GM08714 (cell line): ENCODE measurements around the gene UBXN10.

Experiments used
- H3K4me3 ChIP-seq: fragments of 200-500 bp; sonication (Bioruptor generic); 2 replicates; pipeline ENCODE4 v1.5.1; 2014; ENCODE audit warnings: mild to moderate bottlenecking, low read length, inconsistent platforms
- ZNF274 ChIP-seq: IDR thresholded peaks from 2 replicates; pipeline ENCODE4 v1.6.1; 2012; ENCODE audit warnings: mild to moderate bottlenecking, low read depth, low read length

The UBXN10 gene

DNA sequence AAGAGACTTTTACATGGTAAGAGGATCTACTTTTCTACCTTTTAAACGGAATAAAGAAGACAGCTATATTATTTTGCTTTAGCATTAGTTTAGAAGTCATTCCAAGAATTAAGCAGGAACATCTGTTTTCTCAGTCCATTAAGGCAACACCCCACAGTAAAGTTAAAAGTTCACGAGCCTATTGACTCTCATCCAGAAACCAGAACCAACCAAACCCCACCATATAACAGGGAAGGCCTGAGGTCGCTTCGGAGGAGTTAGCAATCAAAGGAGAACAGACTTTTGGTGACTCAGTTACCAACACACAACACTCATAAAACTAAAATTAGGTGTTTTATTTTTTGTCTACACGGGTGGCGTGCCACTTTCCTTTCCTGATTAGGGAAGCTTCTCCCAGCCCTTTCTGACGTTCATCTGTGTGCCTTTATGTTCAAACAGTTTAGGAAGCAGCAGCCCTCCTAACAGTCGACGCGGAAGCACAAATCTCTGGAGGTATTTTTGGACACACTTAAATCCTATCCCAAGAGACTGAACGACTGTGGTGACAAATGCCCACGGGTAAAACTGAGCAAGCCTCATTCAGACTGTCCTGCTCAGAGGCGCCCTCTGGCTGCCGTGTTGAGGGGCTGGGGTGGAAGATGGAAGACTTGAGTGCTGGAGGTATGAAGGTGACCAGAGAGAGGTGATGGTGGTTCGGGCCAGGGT is 9.0 kb downstream of the UBXN10 start:
- TF ChIP-seq ZNF274: no peak
- no peak overlapping the region for H3K4me3 ChIP-seq

DNA sequence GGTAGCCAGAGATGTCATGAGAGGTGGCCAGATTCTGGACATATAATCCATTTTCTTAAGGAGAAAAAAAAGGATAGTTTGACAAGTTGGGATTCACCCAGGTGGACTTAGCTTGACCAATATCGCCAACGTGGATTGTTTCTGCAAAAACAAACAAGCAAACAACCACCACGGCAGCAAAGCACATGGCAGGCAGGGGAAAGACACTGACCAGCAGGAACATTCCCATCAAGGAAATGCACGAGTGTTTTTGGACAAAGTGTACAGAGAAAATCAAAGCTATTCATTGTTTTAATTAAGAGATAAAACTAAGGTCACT is 9.5 kb downstream of the UBXN10 start:
- TF ChIP-seq ZNF274: no peak
- H3K4me3 ChIP-seq: no peak overlapping the region

DNA sequence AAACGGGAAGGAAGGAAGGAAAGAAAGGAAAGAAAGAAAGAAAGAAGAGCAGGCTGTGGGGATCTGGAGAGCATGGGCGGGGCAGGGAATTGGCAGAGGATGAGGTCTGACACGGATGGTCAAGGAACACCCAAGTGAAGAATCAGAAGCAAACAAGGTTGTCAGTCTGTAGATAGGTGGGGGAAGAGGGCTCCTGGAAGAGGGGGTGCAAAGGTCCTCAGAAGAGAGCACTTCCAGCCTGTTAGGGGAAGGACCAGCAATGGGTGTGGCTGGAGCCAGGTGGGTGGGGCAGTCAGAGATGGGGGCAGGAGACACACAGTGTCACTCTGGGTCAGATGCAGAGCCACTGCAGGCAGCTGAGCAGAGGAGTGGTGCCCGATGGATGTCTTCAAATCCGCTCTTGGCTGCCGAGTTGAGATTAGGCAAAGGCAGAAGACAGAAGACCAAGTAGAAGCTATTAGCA is 11.5 kb downstream of the UBXN10 start:
- H3K4me3 ChIP-seq: no peak overlapping the region
- no peak for TF ChIP-seq ZNF274

DNA sequence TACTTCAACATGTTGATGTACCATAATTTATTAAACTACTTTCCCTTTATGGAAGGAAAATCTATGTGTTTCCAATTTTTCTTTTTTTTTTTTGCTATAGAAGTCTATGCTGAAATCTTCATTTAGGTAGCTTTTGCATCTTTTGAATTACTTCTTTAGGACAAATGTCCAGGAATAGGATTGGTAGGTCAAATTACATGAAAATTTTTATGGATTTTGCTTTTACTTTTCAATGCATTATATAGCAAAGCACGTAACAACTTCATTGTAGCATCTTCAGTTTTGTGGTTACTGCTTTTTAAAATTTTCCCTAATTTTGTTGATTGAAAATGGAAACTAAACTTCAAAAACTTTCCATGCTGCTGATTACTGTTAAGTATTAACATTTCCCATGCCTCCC is 12.4 kb downstream of the UBXN10 start:
- no peak for TF ChIP-seq ZNF274
- no peak overlapping the region for H3K4me3 ChIP-seq

DNA sequence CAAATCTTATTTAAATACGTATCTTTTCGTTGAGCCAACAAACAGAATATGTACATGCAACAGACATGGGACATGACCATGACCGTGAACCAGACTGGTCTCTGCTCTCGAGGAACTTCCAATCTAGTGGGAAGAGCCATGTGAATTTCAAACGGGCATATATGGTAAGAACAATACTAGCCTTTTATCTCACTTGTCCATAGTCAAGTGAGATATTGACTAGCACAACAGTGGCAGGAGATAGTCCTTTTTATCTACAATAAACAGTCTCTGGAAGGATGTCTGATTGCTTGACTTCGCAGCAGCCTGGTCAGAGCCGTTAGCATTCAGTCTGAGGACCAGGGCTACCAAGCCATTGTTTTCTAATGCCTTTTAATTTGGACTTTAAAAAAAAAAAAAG is 13.0 kb downstream of the UBXN10 start:
- no peak for TF ChIP-seq ZNF274
- no peak overlapping the region for H3K4me3 ChIP-seq

DNA sequence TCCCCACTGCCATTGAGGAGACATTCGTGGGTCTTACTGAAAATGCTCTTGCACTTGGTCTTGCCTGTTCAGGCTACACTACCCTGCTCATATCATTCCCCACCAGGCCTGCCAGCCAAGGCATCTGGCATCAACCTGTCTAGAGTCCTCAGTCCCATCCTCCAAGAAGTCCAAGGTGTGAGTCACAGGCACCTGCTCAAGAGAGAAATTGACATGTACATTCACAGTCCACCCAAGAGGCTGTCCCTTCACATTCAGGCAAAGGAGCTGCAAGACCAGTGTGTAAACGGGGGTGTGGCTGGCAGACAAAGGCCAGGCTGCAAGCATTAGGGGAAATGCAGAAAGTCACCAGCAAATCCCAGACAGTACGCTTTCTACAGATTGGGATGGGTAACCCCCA is 13.5 kb downstream of the UBXN10 start:
- H3K4me3 ChIP-seq: no peak overlapping the region
- no peak for TF ChIP-seq ZNF274

DNA sequence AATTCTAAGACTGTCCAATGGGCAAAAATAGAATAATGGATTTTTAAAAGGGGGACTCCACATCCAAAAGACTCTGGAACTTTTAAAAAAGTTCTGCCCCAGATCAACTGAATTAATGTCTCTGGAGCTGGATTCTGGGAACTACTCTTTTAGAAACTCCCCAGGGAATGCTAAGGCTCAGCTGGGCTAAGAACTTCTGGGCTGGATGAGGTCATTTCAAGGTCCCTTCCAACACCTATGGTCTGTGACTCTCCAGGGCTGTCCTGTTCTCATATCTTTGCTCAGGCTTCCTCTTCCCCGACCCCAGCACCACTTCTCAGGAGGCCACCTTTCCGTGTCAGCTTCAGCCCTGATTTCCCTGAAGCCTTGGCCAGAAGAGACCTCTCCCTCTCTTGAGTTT is 13.9 kb downstream of the UBXN10 start:
- no peak overlapping the region for H3K4me3 ChIP-seq
- TF ChIP-seq ZNF274: no peak

DNA sequence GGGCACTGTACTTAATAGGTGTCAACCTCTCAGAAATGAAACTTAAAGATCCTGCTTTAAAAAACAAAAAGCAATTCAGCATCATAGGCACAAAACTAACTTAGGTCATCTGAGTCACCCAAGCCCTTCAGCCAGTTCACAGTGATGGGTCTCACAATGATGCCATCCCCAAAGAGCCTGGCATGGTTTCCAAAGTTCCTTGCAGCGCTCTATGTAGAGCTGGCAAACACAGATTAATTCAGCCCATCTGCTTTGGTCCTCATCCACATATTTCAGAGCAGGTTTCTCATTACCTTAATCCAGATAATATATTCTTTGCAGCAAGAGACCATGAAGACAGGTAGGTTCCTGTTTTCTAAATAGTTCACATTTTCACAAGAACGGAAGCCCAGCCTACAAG is 15.1 kb downstream of the UBXN10 start:
- no peak overlapping the region for H3K4me3 ChIP-seq
- no peak for TF ChIP-seq ZNF274

DNA sequence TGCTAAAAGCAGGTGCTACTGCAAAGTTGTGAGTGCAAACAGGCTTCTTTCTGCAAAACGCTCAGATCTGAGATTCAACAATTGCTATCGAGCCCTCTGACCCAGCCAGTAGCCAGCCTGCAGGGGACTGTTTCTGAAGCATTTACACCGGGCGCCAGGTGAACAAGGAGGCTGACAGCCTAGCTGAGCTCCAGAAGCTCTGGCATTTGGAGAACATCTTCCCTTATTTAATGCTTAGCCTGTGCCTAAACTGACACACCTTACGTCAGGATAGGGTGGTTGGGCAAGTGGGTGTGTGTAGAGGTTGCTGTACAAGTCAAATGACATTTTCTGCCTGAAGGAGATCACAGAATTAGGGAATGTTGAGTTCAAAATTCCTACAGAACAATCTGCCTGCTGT is 16.3 kb downstream of the UBXN10 start:
- no peak for TF ChIP-seq ZNF274

DNA sequence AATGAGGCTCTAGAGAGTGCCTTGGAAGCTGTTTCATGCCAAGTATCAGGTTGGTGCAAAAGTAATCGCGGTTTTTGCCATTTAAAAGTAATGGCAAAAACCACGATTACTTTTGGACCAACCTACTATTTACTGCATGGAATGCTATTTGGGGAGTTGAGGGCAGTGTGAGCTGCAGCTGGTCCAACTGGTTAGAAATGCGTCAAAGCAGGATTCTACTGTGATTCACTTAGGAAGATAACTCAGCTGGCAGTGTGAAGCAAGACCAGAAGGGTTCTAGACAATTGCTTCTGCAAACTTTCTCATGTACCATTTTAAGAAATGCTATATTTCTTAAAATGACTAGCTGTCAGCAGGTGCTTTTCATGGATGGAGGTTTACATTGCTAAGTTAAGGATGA is 21.6 kb downstream of the UBXN10 start:
- no peak for TF ChIP-seq ZNF274
- no peak overlapping the region for H3K4me3 ChIP-seq

More for the DNA sequence above, 16.3 kb downstream of the UBXN10 start:
- H3K4me3 ChIP-seq: no peak overlapping the region

DNA sequence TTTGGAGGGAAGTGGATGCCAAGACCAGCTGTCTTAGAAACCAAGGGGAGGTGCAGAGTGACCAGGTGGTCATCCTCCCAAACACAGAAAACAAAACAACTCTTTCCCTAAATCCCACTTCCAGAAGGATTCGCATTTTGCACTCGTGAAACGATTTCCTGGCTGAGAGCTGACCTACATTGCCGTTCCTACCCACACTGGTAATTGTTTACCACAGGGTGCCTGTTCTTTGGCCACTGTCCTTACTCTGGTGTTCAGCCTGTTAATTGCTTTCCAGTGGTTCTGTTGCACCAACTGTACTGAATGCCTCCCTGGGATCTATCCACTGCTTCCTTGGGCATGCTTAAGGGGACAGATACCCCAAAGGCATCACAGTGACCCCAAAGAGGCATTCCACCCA is 23.6 kb downstream of the UBXN10 start:
- no peak for TF ChIP-seq ZNF274
- H3K4me3 ChIP-seq: no peak overlapping the region

DNA sequence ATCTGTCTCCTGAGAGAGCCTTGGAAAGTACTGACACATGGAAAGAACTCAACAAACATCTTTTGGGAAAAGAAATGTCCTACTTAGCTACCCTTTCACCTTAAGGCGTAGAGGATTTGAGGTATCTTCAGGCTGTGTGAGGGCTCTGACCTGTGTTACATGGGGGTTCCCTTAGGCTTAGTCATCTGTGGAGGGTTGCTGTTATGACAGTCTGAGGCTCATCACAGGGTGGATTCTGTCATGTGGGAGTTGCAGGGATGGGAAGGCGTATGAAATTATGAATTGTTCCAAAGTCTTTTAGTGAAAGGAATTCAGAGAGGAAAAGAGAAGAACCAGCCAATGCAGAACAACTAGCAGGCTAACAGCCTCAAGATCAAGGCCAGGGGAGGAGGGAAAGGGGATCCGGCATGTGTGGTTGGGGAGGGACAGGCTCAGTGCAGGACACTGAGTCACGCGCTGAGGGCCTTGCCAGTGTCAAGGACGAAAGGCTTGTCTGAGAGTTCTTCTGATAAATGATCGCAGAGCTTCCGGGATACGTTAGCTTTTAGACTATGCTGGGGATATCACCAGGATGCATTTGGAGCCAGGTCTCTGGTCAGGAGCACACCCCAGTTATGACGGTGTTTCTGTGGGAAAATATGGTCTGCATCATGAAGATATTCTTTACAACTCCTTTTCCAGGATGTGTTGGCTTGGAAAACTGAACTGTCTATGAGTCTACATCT is 25.0 kb downstream of the UBXN10 start:
- TF ChIP-seq ZNF274: no peak
- H3K4me3 ChIP-seq: no peak overlapping the region

DNA sequence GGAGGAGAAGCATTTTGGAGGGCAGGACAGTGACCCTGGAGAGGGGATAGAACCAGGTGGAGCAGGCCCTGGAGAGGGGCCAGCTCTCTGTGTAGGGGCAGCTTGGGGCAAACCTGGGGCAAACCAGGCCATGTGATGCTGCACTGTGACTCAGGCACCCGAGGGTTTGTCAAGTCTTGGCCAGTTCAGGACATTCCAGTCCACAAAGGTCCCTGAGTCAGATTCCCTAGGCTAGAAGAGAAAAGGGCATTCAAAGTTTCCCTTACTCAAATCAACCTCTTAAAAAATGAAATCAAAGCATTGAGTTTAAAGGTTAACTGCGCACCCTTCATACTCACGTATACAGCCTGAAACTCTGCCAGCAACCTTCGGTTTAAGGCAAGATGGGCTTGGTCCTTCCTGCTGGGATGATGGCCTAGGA is 25.6 kb downstream of the UBXN10 start:
- no peak overlapping the region for H3K4me3 ChIP-seq
- no peak for TF ChIP-seq ZNF274

DNA sequence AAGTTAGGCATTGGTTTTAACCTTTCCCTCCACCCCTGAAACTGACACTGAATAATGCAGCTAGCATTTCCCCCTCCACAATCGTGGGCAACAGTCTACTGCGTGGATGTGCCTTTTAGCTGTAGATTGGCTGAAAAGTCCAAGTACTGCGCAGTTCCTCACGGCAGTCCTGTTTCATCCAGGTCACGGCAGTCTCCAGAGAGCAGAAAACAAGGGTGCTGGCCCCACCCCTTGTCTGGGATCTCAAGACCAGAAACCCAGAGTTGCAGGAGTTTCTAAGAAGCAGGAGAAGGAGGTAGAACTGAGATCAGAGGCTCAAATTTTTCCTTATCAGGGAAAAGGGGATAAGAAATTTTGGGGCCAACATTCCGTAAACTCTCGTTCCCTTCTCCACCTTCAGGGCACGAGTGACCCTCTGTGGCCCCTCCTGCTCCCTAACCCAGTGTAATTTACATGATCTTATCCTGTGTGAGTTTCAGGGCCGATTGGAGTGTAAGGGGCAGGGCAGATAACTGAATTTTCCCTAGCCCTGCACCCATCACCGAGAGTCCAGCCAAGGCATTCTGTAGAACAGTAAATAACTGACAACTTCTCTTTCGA is 26.3 kb downstream of the UBXN10 start:
- no peak for TF ChIP-seq ZNF274
- H3K4me3 ChIP-seq: no peak overlapping the region

DNA sequence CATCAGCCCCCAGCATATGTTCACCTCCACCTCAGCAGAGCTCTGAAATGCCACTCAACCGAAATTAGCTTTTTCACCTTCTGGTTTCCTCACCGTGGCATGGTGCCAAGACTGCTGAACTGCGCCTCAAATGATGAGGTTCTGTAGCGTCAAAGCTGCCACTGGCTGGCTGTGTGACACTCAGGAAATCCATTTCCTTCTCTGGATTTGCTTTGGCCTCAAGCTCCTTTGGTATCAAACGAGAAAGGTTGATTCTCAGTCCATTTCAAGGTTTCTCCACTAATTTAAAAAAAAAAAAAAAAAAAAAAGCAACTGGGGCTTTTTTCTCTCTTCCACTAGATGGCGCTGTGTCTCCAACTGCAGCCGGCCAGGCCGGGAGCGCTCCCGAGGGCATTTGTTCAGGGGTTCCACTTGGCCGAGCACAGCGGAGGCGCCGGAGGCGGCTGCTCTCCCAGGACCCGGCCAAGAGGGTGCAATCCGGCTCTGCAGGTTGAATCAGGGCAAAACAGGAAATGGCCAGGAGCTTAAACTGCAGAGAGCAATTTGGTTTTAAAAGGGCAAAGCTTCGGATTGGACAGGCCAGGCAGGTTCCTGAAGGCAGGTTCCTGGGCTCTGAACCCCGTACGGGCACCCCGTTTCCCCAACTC is 26.9 kb downstream of the UBXN10 start:
- no peak for TF ChIP-seq ZNF274
- H3K4me3 ChIP-seq: no peak overlapping the region

DNA sequence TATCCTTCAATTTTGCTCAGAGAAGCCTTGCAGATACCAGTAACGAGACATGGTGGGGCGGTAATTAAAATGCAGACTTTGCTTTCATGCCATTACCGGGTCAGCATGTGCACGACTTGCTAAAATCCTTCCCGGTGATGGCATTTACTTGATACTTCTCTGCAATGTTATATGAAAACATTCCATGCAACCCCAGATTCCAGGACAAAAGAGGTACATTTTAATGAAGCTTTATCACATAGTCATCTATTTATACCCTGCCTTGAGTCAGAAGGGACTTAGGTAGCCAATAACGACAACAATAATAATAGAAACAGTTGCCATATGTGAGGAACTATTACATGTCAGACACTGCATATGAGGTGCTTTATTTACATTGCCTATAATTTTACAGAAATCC is 29.8 kb downstream of the UBXN10 start:
- H3K4me3 ChIP-seq: no peak overlapping the region
- no peak for TF ChIP-seq ZNF274
